Measurements from ENCODE around the gene KAZN.

DNA sequence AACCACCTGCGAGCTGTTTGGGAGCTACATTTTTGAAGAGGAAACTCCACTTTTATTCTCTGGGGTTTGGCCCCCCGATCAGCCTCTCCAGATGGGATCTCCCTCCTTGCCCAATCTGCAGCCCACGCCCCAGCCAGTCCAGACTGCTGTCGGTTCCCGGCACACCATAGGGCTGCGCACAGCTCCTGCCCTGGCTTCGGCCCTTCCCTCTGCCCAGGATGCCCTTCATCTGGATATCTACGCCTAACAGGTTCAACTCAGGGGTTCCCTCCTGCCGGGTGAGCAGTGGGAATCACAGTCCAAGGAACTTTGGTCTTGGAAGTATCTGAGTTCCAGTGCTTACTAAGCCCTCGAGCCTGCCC is 135.3 kb downstream of the KAZN start:
- no peak for TF ChIP-seq CTCF (IDR thresholded peaks at IDR 0.05; ENCODE audit: low read length)
- no peak for TF ChIP-seq EZH2phosphoT487 (IDR thresholded peaks at IDR 0.05; ENCODE audit: low read length)
- TF ChIP-seq EZH2 (optimal IDR thresholded peaks at IDR 0.05; ENCODE audit: low read depth, low read length) = no peak

All from MM.1S (cell line).